GM21515 (cell line): ENCODE results near the gene SSU72.
"Not testable (repeated sequence)": the region's sequence is repeated elsewhere in the genome, so short reads cannot be mapped to it uniquely, and the experiment has no call there.

Experiments
- ATAC-seq: cut with Tn5 transposase; IDR thresholded peaks from one replicate; pipeline ENCODE4 v1.9.1; 2021; ENCODE audit not compliant: unreplicated experiment

Gene SSU72

GRCh38 chr1:1509465-1509850 lies 65.2 kb downstream of the SSU72 start:
- not testable (repeated sequence) for ATAC-seq

GRCh38 chr1:1508775-1509464 lies 65.7 kb downstream of the SSU72 start:
- not testable (repeated sequence) for ATAC-seq

GRCh38 chr1:1507305-1507704 lies 67.4 kb downstream of the SSU72 start:
- ATAC-seq: no peak

GRCh38 chr1:1505801-1506200 lies 68.9 kb downstream of the SSU72 start:
- not testable (repeated sequence) for ATAC-seq

GRCh38 chr1:1505366-1505798 lies 69.3 kb downstream of the SSU72 start:
- ATAC-seq: not testable (repeated sequence)

- ATAC-seq: not testable (repeated sequence)
Observed at GRCh38 chr1:1504777-1505365, 69.8 kb downstream of the SSU72 start.

GRCh38 chr1:1495461-1495975 lies 79.1 kb downstream of the SSU72 start:
- not testable (repeated sequence) for ATAC-seq

- ATAC-seq: not testable (repeated sequence)
Observed at GRCh38 chr1:1494311-1494710, 80.4 kb downstream of the SSU72 start.
